ENCODE results near the gene STAU1.

GRCh38 chr20:49228676-49229075 lies 40.5 kb upstream of the STAU1 start:
- TF ChIP-seq CTCF (IDR thresholded peaks at IDR 0.05): no peak
- no peak for TF ChIP-seq POLR2A (IDR thresholded peaks at IDR 0.05)

Measured in prostate gland (tissue), 2 donors.